ENCODE measurements around the gene AFDN.

The AFDN gene

GRCh38 chr6:167912494-167912893, 85.8 kb downstream of the AFDN start:
- no peak for DNase-seq (ENCODE audit: low read depth in 2 of 3, low spot score in 2 of 3)

- no peak for DNase-seq (ENCODE audit: low read depth in 2 of 3, low spot score in 2 of 3)
Measured at GRCh38 chr6:167913699-167914098, 87.0 kb downstream of the AFDN start.

GRCh38 chr6:167915139-167915538, 88.4 kb downstream of the AFDN start:
- DNase-seq (ENCODE audit: low read depth in 2 of 3, low spot score in 2 of 3) = no peak

- no peak for DNase-seq (ENCODE audit: low read depth in 2 of 3, low spot score in 2 of 3)
Measured at GRCh38 chr6:167917551-167918154, 90.9 kb downstream of the AFDN start.

- DNase-seq (ENCODE audit: low read depth in 2 of 3, low spot score in 2 of 3) = no peak
Measured at GRCh38 chr6:167918548-167919278, 92.0 kb downstream of the AFDN start.

GRCh38 chr6:167919349-167919748, 92.6 kb downstream of the AFDN start:
- DNase-seq (ENCODE audit: low read depth in 2 of 3, low spot score in 2 of 3) = no peak

GRCh38 chr6:167920165-167920564, 93.5 kb downstream of the AFDN start:
- DNase-seq (ENCODE audit: low read depth in 2 of 3, low spot score in 2 of 3) = no peak

- no peak for DNase-seq (ENCODE audit: low read depth in 2 of 3, low spot score in 2 of 3)
Measured at GRCh38 chr6:167921831-167922230, 95.1 kb downstream of the AFDN start.

- DNase-seq (ENCODE audit: low read depth in 2 of 3, low spot score in 2 of 3) = no peak
Measured at GRCh38 chr6:167925026-167925425, 98.3 kb downstream of the AFDN start.

GRCh38 chr6:167927246-167927645, 100.5 kb downstream of the AFDN start:
- no peak for DNase-seq (ENCODE audit: low read depth in 2 of 3, low spot score in 2 of 3)

GRCh38 chr6:167928111-167928510, 101.4 kb downstream of the AFDN start:
- no peak for DNase-seq (ENCODE audit: low read depth in 2 of 3, low spot score in 2 of 3)

GRCh38 chr6:167930295-167930694, 103.6 kb downstream of the AFDN start:
- DNase-seq (ENCODE audit: low read depth in 2 of 3, low spot score in 2 of 3) = no peak

GRCh38 chr6:167932468-167933276, 106.0 kb downstream of the AFDN start:
- DNase-seq (ENCODE audit: low read depth in 2 of 3, low spot score in 2 of 3) = no peak

- no peak for DNase-seq (ENCODE audit: low read depth in 2 of 3, low spot score in 2 of 3)
Measured at GRCh38 chr6:167933290-167933689, 106.6 kb downstream of the AFDN start.

GRCh38 chr6:167933847-167934246, 107.1 kb downstream of the AFDN start:
- DNase-seq (ENCODE audit: low read depth in 2 of 3, low spot score in 2 of 3) = no peak

GRCh38 chr6:167934426-167934864, 107.7 kb downstream of the AFDN start:
- DNase-seq (ENCODE audit: low read depth in 2 of 3, low spot score in 2 of 3) = no peak

GRCh38 chr6:167936051-167936450, 109.3 kb downstream of the AFDN start:
- DNase-seq (ENCODE audit: low read depth in 2 of 3, low spot score in 2 of 3) = no peak

- no peak for DNase-seq (ENCODE audit: low read depth in 2 of 3, low spot score in 2 of 3)
Measured at GRCh38 chr6:167937301-167937700, 110.6 kb downstream of the AFDN start.

GRCh38 chr6:167937948-167938911, 111.5 kb downstream of the AFDN start:
- no peak for DNase-seq (ENCODE audit: low read depth in 2 of 3, low spot score in 2 of 3)

GRCh38 chr6:167941822-167942221, 115.1 kb downstream of the AFDN start:
- no peak for DNase-seq (ENCODE audit: low read depth in 2 of 3, low spot score in 2 of 3)

GRCh38 chr6:167944130-167944529, 117.4 kb downstream of the AFDN start:
- DNase-seq (ENCODE audit: low read depth in 2 of 3, low spot score in 2 of 3) = no peak

All from activated CD8-positive, alpha-beta memory T cell treated with anti-CD3 and anti-CD28 coated beads for 48 hours (primary cell).